Mammary epithelial cell (primary cell): ENCODE data around the gene RUNX1.

Source experiments
- EZH2 ChIP-seq: IDR thresholded peaks from 2 replicates; pipeline ENCODE4 v1.6.1; 2012; ENCODE audit warnings: low read length, inconsistent platforms, borderline replicate concordance
- TF ChIP-seq, protein P1 (sequence below), 2 donors: IDR thresholded peaks in 1 of 2; conservative IDR thresholded peaks in 1 of 2; 2 replicates each; pipeline ENCODE4 v1.5.1; 2011 to 2012; ENCODE audit warnings: inconsistent platforms in 2 of 2, low read length in 2 of 2, mild to moderate bottlenecking in 2 of 2, control low read depth in 1 of 2, low read depth in 1 of 2; ENCODE audit not compliant: insufficient read depth in 1 of 2; ENCODE audit errors: extremely low read depth in 1 of 2

DNA sequence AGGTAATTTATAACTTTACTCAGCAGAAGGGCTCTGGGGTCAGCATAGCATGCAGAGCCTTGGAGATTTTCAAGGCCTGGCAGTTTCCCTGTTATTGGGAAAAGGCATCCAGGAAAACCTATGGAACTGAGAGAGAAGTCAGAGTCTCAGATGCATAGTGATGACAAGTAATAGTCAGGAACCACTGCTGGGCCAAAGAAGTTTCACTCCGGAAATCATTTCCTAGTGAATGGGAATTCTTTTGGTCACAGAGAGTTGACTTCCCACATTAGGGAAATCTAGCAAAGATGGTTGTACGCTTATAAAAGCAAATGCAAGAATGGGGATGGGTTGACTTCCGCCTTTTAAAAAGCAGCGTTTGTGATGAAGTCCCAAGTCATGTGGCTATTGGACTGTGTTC lies 28.4 kb upstream of the RUNX1 start:
- TF ChIP-seq, protein P1, sequence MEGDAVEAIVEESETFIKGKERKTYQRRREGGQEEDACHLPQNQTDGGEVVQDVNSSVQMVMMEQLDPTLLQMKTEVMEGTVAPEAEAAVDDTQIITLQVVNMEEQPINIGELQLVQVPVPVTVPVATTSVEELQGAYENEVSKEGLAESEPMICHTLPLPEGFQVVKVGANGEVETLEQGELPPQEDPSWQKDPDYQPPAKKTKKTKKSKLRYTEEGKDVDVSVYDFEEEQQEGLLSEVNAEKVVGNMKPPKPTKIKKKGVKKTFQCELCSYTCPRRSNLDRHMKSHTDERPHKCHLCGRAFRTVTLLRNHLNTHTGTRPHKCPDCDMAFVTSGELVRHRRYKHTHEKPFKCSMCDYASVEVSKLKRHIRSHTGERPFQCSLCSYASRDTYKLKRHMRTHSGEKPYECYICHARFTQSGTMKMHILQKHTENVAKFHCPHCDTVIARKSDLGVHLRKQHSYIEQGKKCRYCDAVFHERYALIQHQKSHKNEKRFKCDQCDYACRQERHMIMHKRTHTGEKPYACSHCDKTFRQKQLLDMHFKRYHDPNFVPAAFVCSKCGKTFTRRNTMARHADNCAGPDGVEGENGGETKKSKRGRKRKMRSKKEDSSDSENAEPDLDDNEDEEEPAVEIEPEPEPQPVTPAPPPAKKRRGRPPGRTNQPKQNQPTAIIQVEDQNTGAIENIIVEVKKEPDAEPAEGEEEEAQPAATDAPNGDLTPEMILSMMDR (conservative IDR thresholded peaks at IDR 0.05 in 1 of 2, IDR thresholded peaks at IDR 0.05 in 1 of 2; ENCODE audit: extremely low read depth in 1 of 2, insufficient read depth in 1 of 2, low read depth in 1 of 2, low read length in 2 of 2), result no peak
- TF ChIP-seq EZH2, result no peak
